NCI-H748 treated with DMSO at 0.1 percent for 48 hours (cell line): Measurements from ENCODE around the gene ACKR4.

Source experiments
- DNase-seq: peaks from one replicate; lab custom pipeline; 2025; lab: John Stamatoyannopoulos, UW

The ACKR4 gene

DNA sequence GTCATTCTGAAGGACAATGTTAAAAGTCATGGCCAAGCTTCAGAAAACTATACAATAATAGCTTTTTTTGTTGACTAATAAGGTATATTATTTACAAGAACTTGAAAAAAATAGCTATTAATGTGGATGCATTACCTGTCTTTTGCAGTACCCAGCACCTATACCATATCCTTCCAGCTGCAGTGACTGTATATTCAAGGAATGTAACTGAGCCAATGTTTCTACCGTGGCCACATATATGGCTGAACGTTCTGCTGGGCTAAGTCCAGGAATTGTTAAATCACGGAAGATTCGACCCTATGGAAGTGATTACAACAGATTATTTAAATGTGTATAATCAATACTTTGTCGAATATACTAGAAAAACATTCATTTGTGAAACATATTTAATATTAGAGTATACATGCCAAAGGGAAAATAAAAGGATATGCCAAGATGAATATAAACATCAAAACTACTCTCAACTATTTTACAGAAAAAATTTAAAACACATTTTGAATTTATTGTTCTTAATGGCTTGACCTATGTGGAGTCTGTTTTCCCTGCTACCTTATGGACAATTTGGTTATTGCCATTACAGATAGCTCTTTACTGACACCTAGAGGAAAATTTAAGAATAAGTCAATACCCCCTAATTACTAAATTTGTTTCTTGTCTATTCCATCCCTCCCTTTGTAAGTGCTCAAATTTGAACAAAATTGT is 44.9 kb downstream of the ACKR4 start:
- peak; percentile 44 for DNase-seq

DNA sequence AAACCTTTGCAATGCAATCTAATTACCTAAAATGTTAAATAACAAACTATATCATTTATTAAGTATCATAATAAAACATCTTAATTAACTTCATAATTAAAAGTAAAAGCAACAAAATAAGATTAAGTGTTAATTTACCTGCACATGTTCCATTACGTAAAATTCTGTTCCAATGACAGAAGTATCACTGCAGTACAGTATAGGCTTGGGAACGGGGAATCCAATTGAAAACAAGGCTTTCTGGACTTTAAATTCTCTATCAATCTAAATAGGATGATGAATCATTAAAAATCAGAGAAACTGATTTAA is 45.4 kb downstream of the ACKR4 start:
- DNase-seq: no peak

GRCh38 chr3:132643366-132643765 is 46.3 kb downstream of the ACKR4 start:
- DNase-seq: no peak

- DNase-seq: no peak
Observed at GRCh38 chr3:132645058-132645457, 48.0 kb downstream of the ACKR4 start.

DNA sequence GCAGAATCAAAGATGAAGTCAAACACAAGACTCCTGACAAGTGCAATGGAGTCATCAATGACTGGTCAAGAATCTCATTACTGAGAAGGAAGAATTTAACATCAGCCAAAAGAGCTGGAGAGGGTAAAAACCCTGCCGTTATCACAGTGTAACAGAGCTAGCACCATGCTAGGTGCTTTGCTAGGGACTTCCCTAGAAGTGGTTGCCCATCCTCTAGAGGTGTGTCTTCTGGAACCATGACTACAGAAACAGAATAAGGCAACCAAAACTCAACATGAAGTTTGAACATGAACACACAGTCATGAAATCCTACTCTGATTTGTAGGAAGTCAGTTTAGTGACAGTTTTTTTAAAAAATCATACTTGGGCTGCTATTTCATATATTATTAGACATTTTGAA is 53.1 kb downstream of the ACKR4 start:
- DNase-seq: no peak
